ENCODE results near the gene STXBP5L.

DNA sequence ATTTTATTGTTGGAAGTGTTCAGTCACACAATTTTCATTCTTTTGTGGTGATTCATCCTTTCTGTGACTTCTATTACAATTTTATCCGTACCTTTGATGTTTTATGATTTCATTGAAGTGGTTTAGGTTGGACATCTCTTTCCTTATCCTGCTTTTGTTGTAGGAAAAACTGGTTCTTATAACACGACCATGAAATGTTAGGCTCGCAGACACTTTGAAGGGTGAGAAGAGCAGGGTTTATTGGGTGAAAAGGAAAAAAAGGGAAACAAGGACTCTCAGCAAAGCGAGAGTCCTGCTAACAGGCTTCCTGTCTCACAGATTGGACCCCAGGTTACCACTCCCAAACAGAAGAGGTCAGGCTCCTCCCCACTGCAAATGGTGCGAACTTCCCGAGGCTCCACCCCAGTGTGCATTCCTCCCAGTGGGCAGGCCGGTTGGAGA is 257.4 kb downstream of the STXBP5L start:
- no peak for TF ChIP-seq RAD21 (IDR thresholded peaks at IDR 0.05)
- TF ChIP-seq, protein P1, sequence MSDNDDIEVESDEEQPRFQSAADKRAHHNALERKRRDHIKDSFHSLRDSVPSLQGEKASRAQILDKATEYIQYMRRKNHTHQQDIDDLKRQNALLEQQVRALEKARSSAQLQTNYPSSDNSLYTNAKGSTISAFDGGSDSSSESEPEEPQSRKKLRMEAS (IDR thresholded peaks at IDR 0.05), result no peak
- TF ChIP-seq, protein P2, sequence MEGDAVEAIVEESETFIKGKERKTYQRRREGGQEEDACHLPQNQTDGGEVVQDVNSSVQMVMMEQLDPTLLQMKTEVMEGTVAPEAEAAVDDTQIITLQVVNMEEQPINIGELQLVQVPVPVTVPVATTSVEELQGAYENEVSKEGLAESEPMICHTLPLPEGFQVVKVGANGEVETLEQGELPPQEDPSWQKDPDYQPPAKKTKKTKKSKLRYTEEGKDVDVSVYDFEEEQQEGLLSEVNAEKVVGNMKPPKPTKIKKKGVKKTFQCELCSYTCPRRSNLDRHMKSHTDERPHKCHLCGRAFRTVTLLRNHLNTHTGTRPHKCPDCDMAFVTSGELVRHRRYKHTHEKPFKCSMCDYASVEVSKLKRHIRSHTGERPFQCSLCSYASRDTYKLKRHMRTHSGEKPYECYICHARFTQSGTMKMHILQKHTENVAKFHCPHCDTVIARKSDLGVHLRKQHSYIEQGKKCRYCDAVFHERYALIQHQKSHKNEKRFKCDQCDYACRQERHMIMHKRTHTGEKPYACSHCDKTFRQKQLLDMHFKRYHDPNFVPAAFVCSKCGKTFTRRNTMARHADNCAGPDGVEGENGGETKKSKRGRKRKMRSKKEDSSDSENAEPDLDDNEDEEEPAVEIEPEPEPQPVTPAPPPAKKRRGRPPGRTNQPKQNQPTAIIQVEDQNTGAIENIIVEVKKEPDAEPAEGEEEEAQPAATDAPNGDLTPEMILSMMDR (IDR thresholded peaks at IDR 0.05; ENCODE audit: low read depth, low read length, missing input control), result no peak
- TF ChIP-seq YY1 (IDR thresholded peaks at IDR 0.05), result no peak
- no peak for TF ChIP-seq SP1 (IDR thresholded peaks at IDR 0.05)
- no peak for TF ChIP-seq RXRA (IDR thresholded peaks at IDR 0.05)
- TF ChIP-seq, protein P3, sequence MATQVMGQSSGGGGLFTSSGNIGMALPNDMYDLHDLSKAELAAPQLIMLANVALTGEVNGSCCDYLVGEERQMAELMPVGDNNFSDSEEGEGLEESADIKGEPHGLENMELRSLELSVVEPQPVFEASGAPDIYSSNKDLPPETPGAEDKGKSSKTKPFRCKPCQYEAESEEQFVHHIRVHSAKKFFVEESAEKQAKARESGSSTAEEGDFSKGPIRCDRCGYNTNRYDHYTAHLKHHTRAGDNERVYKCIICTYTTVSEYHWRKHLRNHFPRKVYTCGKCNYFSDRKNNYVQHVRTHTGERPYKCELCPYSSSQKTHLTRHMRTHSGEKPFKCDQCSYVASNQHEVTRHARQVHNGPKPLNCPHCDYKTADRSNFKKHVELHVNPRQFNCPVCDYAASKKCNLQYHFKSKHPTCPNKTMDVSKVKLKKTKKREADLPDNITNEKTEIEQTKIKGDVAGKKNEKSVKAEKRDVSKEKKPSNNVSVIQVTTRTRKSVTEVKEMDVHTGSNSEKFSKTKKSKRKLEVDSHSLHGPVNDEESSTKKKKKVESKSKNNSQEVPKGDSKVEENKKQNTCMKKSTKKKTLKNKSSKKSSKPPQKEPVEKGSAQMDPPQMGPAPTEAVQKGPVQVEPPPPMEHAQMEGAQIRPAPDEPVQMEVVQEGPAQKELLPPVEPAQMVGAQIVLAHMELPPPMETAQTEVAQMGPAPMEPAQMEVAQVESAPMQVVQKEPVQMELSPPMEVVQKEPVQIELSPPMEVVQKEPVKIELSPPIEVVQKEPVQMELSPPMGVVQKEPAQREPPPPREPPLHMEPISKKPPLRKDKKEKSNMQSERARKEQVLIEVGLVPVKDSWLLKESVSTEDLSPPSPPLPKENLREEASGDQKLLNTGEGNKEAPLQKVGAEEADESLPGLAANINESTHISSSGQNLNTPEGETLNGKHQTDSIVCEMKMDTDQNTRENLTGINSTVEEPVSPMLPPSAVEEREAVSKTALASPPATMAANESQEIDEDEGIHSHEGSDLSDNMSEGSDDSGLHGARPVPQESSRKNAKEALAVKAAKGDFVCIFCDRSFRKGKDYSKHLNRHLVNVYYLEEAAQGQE (IDR thresholded peaks at IDR 0.05), result no peak
- TF ChIP-seq, protein P4, sequence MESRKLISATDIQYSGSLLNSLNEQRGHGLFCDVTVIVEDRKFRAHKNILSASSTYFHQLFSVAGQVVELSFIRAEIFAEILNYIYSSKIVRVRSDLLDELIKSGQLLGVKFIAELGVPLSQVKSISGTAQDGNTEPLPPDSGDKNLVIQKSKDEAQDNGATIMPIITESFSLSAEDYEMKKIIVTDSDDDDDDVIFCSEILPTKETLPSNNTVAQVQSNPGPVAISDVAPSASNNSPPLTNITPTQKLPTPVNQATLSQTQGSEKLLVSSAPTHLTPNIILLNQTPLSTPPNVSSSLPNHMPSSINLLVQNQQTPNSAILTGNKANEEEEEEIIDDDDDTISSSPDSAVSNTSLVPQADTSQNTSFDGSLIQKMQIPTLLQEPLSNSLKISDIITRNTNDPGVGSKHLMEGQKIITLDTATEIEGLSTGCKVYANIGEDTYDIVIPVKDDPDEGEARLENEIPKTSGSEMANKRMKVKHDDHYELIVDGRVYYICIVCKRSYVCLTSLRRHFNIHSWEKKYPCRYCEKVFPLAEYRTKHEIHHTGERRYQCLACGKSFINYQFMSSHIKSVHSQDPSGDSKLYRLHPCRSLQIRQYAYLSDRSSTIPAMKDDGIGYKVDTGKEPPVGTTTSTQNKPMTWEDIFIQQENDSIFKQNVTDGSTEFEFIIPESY (IDR thresholded peaks at IDR 0.05), result no peak
- TF ChIP-seq GABPA (IDR thresholded peaks at IDR 0.05 in 1 of 2, conservative IDR thresholded peaks at IDR 0.05 in 1 of 2), result no peak
- TF ChIP-seq, protein P5, sequence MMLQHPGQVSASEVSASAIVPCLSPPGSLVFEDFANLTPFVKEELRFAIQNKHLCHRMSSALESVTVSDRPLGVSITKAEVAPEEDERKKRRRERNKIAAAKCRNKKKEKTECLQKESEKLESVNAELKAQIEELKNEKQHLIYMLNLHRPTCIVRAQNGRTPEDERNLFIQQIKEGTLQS (IDR thresholded peaks at IDR 0.05), result no peak

All from liver (tissue), 3 donors.